Myocyte (in vitro differentiated cells): ENCODE measurements around the gene KIAA2012. TPM values are rescaled to one million over a fixed set of nuclear protein-coding genes. Genes with fewer than 3 reads are reported as not detected.
"Not testable (repeated sequence)": the region's sequence is repeated elsewhere in the genome, so short reads cannot be mapped to it uniquely, and the experiment has no call there.

ENCODE experiments used
- DNase-seq: peaks from one replicate; pipeline ENCODE4 v3.0.0-alpha.2; 2012; ENCODE audit warnings: low read depth
- total RNA-seq: library from RNA; depleted of rRNA; stranded (reverse); fragments of >200 nt; gene quantifications from 2 replicates; pipeline ENCODE4 v1.2.3, GENCODE V29; 2014

Gene KIAA2012
- total RNA-seq, 1 donor from 2014 or later, result not detected

GRCh38 chr2:202187570-202187969 is 114.5 kb downstream of the KIAA2012 start:
- DNase-seq, result no peak

GRCh38 chr2:202193305-202193704 is 120.2 kb downstream of the KIAA2012 start:
- DNase-seq, result no peak

GRCh38 chr2:202193881-202194353 is 120.9 kb downstream of the KIAA2012 start:
- DNase-seq, result no peak

- DNase-seq, result no peak
Observed at GRCh38 chr2:202194418-202194817, 121.4 kb downstream of the KIAA2012 start.

DNA sequence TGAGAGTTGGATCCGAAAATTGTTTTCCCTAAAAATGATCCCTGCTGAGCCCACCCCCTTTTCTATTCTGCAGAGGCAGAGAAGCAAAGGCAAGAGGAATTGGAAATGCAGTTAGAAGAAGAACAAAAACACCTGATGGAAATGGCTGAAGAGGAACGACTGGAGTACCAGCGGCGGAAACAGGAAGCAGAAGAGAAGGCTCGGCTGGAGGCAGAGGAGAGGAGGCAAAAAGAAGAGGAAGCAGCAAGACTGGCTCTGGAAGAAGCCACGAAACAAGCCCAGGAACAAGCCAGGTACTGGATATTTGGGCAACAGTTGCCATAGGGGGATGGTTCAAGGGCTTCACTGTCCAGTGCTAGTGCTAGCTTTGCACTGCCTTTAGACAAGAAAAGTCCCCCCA is 123.7 kb downstream of the KIAA2012 start:
- no peak for DNase-seq

DNA sequence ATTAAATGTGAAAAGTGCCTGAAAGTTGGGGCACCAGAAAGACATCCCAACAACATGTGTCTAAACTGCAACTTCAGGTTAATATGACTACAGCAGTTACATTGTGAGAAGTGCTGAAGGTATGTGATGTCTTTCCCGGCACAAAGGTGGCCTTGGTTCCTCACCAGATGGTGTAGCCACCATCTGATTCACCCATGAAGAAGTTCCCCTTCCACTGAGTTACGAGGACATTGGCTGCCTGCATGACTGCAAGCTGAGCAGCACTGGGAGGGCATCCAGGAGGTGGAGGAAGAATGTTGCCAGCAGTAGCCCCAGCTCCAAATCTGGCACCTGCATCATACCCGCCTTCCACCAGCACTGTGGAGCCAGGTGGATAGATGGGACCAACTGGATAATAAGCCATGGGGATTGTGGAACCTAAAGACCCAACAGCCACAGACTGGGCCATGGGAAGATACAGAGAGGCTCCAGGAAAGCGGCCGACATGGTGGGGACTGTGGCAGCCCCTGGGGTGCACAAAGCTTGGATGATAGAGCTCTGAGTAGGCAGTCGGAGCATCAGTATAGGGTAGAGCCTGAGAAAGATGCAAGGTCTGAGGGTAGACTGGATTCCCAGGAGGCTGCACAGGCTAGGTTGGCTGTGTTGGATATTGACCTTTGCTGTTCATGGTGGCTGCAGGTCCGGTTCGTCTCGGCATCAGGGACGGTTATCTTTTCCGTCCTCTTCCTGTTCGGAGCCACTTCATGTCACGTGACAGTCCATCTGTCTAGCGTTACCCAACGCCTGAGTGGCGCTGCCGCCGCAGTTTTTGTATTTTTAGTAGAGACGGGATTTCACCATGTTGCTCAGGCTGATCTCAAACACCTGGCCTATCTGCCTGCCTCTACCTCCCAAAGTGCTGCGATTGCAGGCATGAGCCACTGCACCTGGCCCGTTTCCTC is 128.4 kb downstream of the KIAA2012 start:
- DNase-seq, result no peak

GRCh38 chr2:202203348-202203747 is 130.3 kb downstream of the KIAA2012 start:
- no peak for DNase-seq

DNA sequence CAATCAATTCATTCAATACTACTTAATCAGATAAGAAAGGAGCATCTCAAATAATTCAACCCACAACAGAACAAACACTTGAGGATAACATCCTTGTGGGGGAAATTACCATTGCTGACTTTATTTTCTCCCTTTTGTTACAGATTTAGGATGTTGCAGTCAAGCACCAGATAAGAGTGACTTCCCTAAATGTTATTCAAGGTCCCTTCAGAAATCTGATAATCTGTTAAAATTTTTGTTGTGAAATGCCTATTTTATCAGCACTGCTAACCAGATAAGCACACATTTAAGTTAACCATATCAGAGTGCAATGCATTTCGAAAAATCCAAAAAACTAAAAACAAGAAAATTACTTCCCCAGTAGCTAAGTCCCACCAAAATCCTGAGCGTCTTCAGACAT is 131.8 kb downstream of the KIAA2012 start:
- no peak for DNase-seq

GRCh38 chr2:202208526-202208925 is 135.5 kb downstream of the KIAA2012 start:
- no peak for DNase-seq

DNA sequence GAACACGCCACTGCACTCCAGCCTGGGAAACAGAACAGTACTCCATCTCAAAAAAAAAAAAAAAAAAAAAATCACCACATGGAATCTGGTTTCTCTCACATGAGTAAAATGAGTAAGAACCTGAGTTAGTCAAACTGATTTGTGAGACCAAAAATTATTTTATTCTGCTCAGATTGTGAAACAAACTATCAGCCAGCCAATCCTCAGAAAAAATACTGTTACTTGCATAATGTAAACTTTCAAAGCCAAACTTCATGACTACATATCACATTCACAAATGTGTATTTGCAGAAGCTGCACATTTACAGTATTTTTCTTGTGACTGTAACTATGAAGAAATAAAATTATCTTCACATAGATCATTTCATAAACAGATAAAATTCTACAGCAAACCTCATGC is 142.1 kb downstream of the KIAA2012 start:
- no peak for DNase-seq

DNA sequence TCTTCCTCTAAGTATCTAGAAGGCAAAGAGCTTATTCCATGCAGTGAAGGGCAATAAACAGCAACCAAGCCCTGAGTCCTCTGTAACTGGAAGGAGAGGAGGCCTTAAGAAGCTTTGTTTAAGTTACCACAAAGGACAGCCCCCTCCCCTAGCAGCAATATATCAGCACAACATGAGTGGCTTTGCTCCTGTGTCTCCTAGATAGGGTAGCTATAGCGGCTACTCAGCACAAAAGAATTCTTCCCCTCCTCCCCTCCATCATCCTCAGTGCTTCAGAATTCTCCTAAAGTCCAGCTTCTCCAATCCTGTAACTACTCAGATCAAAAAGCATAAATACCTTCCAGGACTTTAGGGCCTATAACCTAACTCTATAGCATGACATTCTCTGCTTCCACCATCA is 148.8 kb downstream of the KIAA2012 start:
- DNase-seq, result peak; percentile 3

DNA sequence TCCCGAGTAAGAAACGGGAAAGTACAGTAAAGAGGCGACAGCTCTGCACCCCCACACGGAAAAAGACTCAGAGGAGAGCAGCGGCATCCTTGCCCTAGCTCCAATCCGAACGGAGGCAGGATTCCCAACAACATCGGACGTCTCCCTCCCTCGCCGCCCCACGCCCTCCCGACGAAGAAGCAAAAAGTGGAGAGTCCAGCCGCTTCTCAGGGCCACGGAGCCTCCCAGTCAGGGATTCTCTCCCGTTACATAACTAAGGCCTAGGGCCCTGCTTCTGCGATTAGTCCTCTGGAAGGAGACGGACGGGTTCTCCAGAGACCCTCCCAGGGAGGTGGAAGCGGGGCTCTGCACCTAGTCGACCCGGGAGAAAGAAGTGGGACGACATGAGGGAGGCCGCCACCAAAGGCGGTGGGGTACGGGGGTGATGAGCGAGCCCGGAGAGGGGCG is 164.8 kb downstream of the KIAA2012 start:
- peak; percentile 36 for DNase-seq

GRCh38 chr2:202238234-202239197 is 165.5 kb downstream of the KIAA2012 start, which contains the start of gene SUMO1:
TSS of gene SUMO1 (minus strand) at chr2:202238597. CDS start at chr2:202238451, 146 bp downstream.
- peak; percentile 91 for DNase-seq

DNA sequence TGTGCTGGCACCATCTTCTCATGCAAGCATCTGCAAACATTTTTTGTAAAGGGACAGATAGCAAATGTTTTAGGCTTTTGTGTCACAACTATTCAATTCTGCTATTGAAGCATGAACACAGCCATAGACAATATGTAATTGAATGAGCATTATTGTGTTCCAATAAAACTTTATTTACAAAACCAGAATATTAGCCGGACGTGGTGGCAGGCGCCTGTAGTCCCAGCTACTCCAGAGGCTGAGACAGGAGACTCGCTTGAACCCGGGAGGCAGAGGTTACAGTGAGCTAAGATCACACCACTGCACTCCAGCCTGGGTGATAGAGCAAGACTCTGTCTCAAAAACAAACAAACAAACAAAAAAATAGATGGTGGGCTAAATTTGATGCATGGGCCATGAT is 174.7 kb downstream of the KIAA2012 start:
- DNase-seq, result not testable (repeated sequence)

- peak; percentile 50 for DNase-seq
Observed at GRCh38 chr2:202249521-202250253, 176.6 kb downstream of the KIAA2012 start.

DNA sequence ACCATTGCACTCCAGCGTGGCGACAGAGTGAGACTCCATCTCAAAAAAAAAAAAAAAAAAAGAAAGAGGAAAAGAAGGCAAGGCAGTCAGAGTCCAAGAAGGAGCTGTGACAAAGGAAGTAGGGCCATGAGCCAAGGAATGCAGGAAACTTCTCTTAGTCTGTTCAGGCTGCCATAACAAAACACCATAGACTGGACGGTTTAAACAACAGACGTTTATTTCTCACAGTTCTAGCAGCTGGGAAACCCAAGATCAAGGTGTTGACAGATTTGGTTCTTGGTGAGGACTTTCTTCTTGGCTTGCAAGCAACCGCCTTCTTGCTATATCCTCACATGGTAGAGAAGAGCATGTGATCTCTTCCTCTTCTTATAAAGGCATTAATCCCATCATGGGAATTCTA is 178.4 kb downstream of the KIAA2012 start:
- DNase-seq, result no peak
